Nephron progenitor cell (in vitro differentiated cells): Measurements from ENCODE around the gene OR51V1.
"Not testable (repeated sequence)": the region's sequence is repeated elsewhere in the genome, so short reads cannot be mapped to it uniquely, and the experiment has no call there.

Source experiments
- DNase-seq: peaks from one replicate; pipeline ENCODE4 v3.0.0; 2021
- H3K27ac Mint-ChIP-seq: 2 replicates; pipeline ENCODE4 v1.8.0; 2021; ENCODE audit warnings: mild to moderate bottlenecking, moderate library complexity, mixed read lengths
- H3K27me3 Mint-ChIP-seq: 2 replicates; pipeline ENCODE4 v1.8.0; 2021; ENCODE audit warnings: mild to moderate bottlenecking, low read depth, mixed read lengths; ENCODE audit not compliant: poor library complexity
- H3K36me3 Mint-ChIP-seq: 2 replicates; pipeline ENCODE4 v1.8.0; 2021; ENCODE audit warnings: low read depth, mixed read lengths
- H3K4me1 Mint-ChIP-seq: 2 replicates; pipeline ENCODE4 v1.8.0; 2021; ENCODE audit warnings: mixed read lengths
- H3K4me3 Mint-ChIP-seq: 2 replicates; pipeline ENCODE4 v1.8.0; 2021; ENCODE audit warnings: mild to moderate bottlenecking, moderate library complexity, mixed read lengths
- H3K9me3 Mint-ChIP-seq: 2 replicates; pipeline ENCODE4 v1.8.0; 2021; ENCODE audit warnings: mild to moderate bottlenecking, moderate library complexity, mixed read lengths
- CTCF ChIP-seq: fragments of 200-600 bp; sonication (generic); IDR thresholded peaks from 2 replicates; pipeline ENCODE4 v1.5.0; 2021; ENCODE audit warnings: antibody characterized with exemption

The OR51V1 gene

GRCh38 chr11:5174934-5175333 is 25.5 kb downstream of the OR51V1 start:
- no peak for TF ChIP-seq CTCF
- H3K9me3 Mint-ChIP-seq, result no peaks in the 10 kb centered on the region
- DNase-seq, result no peak
- no peaks in the 10 kb centered on the region for H3K36me3 Mint-ChIP-seq
- H3K4me3 Mint-ChIP-seq, result no peak overlapping the region
- no peak overlapping the region for H3K27ac Mint-ChIP-seq
- H3K4me1 Mint-ChIP-seq, result no peaks in the 10 kb centered on the region
- H3K27me3 Mint-ChIP-seq, result peaks cover 3% of the 10 kb centered on the region

GRCh38 chr11:5171856-5172255 is 28.6 kb downstream of the OR51V1 start:
- Mint-ChIP-seq H3K36me3 (no peaks in the 10 kb centered on the region), H3K4me1 (no peaks in the 10 kb centered on the region), H3K27me3 (no peaks in the 10 kb centered on the region), H3K9me3 (no peaks in the 10 kb centered on the region), H3K27ac (no peak overlapping the region), H3K4me3 (no peak overlapping the region)
- no peak for TF ChIP-seq CTCF
- DNase-seq, result no peak

- DNase-seq, H3K4me1 Mint-ChIP-seq, H3K27ac Mint-ChIP-seq, H3K27me3 Mint-ChIP-seq, H3K4me3 Mint-ChIP-seq, H3K9me3 Mint-ChIP-seq, H3K36me3 Mint-ChIP-seq: not testable (repeated sequence)
Observed at GRCh38 chr11:5165898-5166297, 34.6 kb downstream of the OR51V1 start.

GRCh38 chr11:5164807-5165206 is 35.7 kb downstream of the OR51V1 start:
- H3K4me1 Mint-ChIP-seq, H3K36me3 Mint-ChIP-seq, H3K27me3 Mint-ChIP-seq, DNase-seq, H3K4me3 Mint-ChIP-seq, H3K9me3 Mint-ChIP-seq, H3K27ac Mint-ChIP-seq: not testable (repeated sequence)

- not testable (repeated sequence) for H3K9me3 Mint-ChIP-seq, H3K4me1 Mint-ChIP-seq, H3K27ac Mint-ChIP-seq
Observed at GRCh38 chr11:5161045-5161444, 39.4 kb downstream of the OR51V1 start.

GRCh38 chr11:5160217-5160616 is 40.3 kb downstream of the OR51V1 start:
- H3K36me3 Mint-ChIP-seq, H3K4me1 Mint-ChIP-seq, H3K4me3 Mint-ChIP-seq, DNase-seq, H3K9me3 Mint-ChIP-seq, H3K27ac Mint-ChIP-seq, H3K27me3 Mint-ChIP-seq: not testable (repeated sequence)

More at GRCh38 chr11:5161045-5161444, 39.4 kb downstream of the OR51V1 start:
- H3K4me3 Mint-ChIP-seq, H3K27me3 Mint-ChIP-seq, DNase-seq, H3K36me3 Mint-ChIP-seq: not testable (repeated sequence)

- Mint-ChIP-seq H3K36me3 (no peaks in the 10 kb centered on the region), H3K27ac (no peak overlapping the region), H3K4me1 (peaks cover 4% of the 10 kb centered on the region), H3K4me3 (no peak overlapping the region), H3K27me3 (peaks cover 2% of the 10 kb centered on the region), H3K9me3 (peaks cover 4% of the 10 kb centered on the region)
- DNase-seq, result no peak
- no peak for TF ChIP-seq CTCF
Observed at GRCh38 chr11:5159806-5160205, 40.7 kb downstream of the OR51V1 start.

GRCh38 chr11:5154657-5155056 is 45.8 kb downstream of the OR51V1 start, which contains the start of gene OR52A1:
Gene OR52A1 (minus strand): TSS chr11:5154757. CDS start chr11:5152369, 2,388 bp downstream.
- no peak for TF ChIP-seq CTCF
- no peak for DNase-seq

More at GRCh38 chr11:5154657-5155056, 45.8 kb downstream of the OR51V1 start, which contains the start of gene OR52A1:
- Mint-ChIP-seq H3K4me1 (no peaks in the 10 kb centered on the region), H3K27ac (no peak within 1 kb of the TSS), H3K9me3 (no peaks in the 10 kb centered on the region), H3K4me3 (no peak within 1 kb of the TSS), H3K36me3 (no peaks in the 10 kb centered on the region), H3K27me3 (no peaks in the 10 kb centered on the region)
